ENCODE measurements around the gene USP31.

USP31 gene

GRCh38 chr16:23147666-23148065 lies 1.6 kb downstream of the USP31 start:
- TF ChIP-seq CTCF (IDR thresholded peaks at IDR 0.05), result no peak

- no peak for TF ChIP-seq CTCF (IDR thresholded peaks at IDR 0.05)
These were observed 2.2 kb downstream of the USP31 start for GRCh38 chr16:23146877-23147601.

GRCh38 chr16:23145608-23146007 lies 3.6 kb downstream of the USP31 start:
- TF ChIP-seq CTCF (IDR thresholded peaks at IDR 0.05), result no peak

- TF ChIP-seq CTCF (IDR thresholded peaks at IDR 0.05), result no peak
These were observed 4.1 kb downstream of the USP31 start for GRCh38 chr16:23145186-23145585.

- TF ChIP-seq CTCF (IDR thresholded peaks at IDR 0.05), result no peak
These were observed 5.9 kb downstream of the USP31 start for GRCh38 chr16:23143391-23143790.

GRCh38 chr16:23141959-23142740 lies 7.1 kb downstream of the USP31 start:
- no peak for TF ChIP-seq CTCF (IDR thresholded peaks at IDR 0.05)

GRCh38 chr16:23141500-23141899 lies 7.8 kb downstream of the USP31 start:
- no peak for TF ChIP-seq CTCF (IDR thresholded peaks at IDR 0.05)
